ENCODE measurements around the gene GREM2. TPM values are rescaled to one million over a fixed set of nuclear protein-coding genes. Genes with fewer than 3 reads are reported as not detected.

GREM2 gene
- total RNA-seq, 2 experiments from 2014 or later = 0.17 to 0.25 TPM

DNA sequence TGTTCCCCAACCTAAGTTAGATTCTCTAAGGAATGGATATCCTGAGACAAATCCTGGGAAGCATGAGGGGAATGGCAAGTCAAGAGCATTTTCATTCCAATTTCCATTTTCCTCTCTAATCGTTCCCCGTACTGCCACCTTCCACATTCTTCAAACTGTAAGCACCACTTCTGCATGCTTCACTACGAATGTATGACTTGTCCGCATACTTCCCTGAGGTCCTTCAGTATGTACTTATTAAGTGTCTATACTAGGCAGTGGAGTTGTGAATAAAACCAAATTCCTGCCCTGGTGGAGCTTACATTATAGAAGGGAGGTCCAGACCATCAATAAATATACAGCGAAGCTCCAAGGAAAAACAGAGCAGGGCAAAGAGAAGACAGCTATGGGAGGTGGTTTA lies 154.8 kb downstream of the GREM2 start:
- H3K27ac Mint-ChIP-seq = no peak overlapping the region
- H3K36me3 Mint-ChIP-seq (ENCODE audit: low read depth) = no peaks in the 10 kb centered on the region
- H3K27me3 Mint-ChIP-seq (ENCODE audit: low read depth) = no peaks in the 10 kb centered on the region
- intact Hi-C loops (cut with micrococcal nuclease) = no loop called here
- no peaks in the 10 kb centered on the region for H3K9me3 Mint-ChIP-seq
- CTCF ChIA-PET = interaction anchor here (1.3 kb wide), 1 partner anchor 10 kb away, joined by 3 read pairs; no protein-coding TSS in a partner anchor
- DNase-seq = no peak
- no peak overlapping the region for H3K4me3 Mint-ChIP-seq
- H3K4me1 Mint-ChIP-seq (ENCODE audit: low read depth) = no peaks in the 10 kb centered on the region

GRCh38 chr1:240455228-240455821 lies 156.6 kb downstream of the GREM2 start:
- Mint-ChIP-seq H3K4me1 (ENCODE audit: low read depth) (no peaks in the 10 kb centered on the region), H3K9me3 (no peaks in the 10 kb centered on the region), H3K36me3 (ENCODE audit: low read depth) (no peaks in the 10 kb centered on the region), H3K27me3 (ENCODE audit: low read depth) (no peaks in the 10 kb centered on the region), H3K4me3 (no peak overlapping the region), H3K27ac (no peak overlapping the region)
- intact Hi-C loops (cut with micrococcal nuclease) = loop anchor here (1.0 kb wide), 3 partner anchors 147 to 237 kb away; no protein-coding TSS in a partner anchor
- CTCF ChIA-PET = interaction anchor here (0.6 to 2.1 kb wide), 8 partner anchors 11 to 277 kb away, joined by 3 to 9 read pairs (median 4); no protein-coding TSS in a partner anchor
- DNase-seq = peak; percentile 10

- no peak for DNase-seq
- Mint-ChIP-seq H3K36me3 (ENCODE audit: low read depth) (no peaks in the 10 kb centered on the region), H3K9me3 (no peaks in the 10 kb centered on the region), H3K4me1 (ENCODE audit: low read depth) (no peaks in the 10 kb centered on the region), H3K27me3 (ENCODE audit: low read depth) (no peaks in the 10 kb centered on the region), H3K27ac (no peak overlapping the region), H3K4me3 (no peak overlapping the region)
- CTCF ChIA-PET = no interaction called here
- intact Hi-C loops (cut with micrococcal nuclease) = no loop called here
Measured at GRCh38 chr1:240445369-240445768, 166.6 kb downstream of the GREM2 start.

GRCh38 chr1:240441669-240442068 lies 170.3 kb downstream of the GREM2 start:
- H3K9me3 Mint-ChIP-seq = no peaks in the 10 kb centered on the region
- no peaks in the 10 kb centered on the region for H3K36me3 Mint-ChIP-seq (ENCODE audit: low read depth)
- H3K4me1 Mint-ChIP-seq (ENCODE audit: low read depth) = no peaks in the 10 kb centered on the region
- DNase-seq = no peak
- no peaks in the 10 kb centered on the region for H3K27me3 Mint-ChIP-seq (ENCODE audit: low read depth)
- CTCF ChIA-PET = no interaction called here
- no peak overlapping the region for H3K27ac Mint-ChIP-seq
- intact Hi-C loops (cut with micrococcal nuclease) = no loop called here
- no peak overlapping the region for H3K4me3 Mint-ChIP-seq

All from activated naive CD4-positive, alpha-beta T cell treated with anti-CD3 and anti-CD28 coated beads for 36 hours (primary cell).